Left ventricle myocardium superior (tissue), 1 donor: ENCODE measurements around the gene CRB3. TPM values are rescaled to one million over a fixed set of nuclear protein-coding genes. Genes with fewer than 3 reads are reported as not detected.

Experiments
- ATAC-seq: fragments of 200-7000 bp; cut with Tn5 transposase; one replicate; pipeline ENCODE4 v1.9.1; 2020; ENCODE audit warnings: mild to moderate bottlenecking, moderate library complexity
- DNase-seq: peaks from one replicate; pipeline ENCODE4 v3.0.0-alpha.2; 2020
- intact Hi-C: fragments of 100-400 bp; cut with micrococcal nuclease; formaldehyde crosslinking; loops from one replicate; pipeline ENCODE4 v1.11.0; 2022
- microRNA-seq: library from miRNA; unstranded; fragments of <30 nt; microRNA quantifications from one replicate; pipeline ENCODE4 v1.2.0, GENCODE V29; 2020; ENCODE audit warnings: borderline number of aligned reads
- total RNA-seq: library from RNA; stranded (reverse); fragmentation: NEBNext Ultra II Directional; extraction: Animal tissue kit (Norgen Biotek cat#: 25700); gene quantifications from one replicate; pipeline ENCODE4 v1.2.1, GENCODE V29; 2021
- donor health status: DM: no; HTN: yes; CAD: no; lungs with severe emphysema.

CRB3 gene
- total RNA-seq, 1 donor from 2014 or later, result not detected

DNA sequence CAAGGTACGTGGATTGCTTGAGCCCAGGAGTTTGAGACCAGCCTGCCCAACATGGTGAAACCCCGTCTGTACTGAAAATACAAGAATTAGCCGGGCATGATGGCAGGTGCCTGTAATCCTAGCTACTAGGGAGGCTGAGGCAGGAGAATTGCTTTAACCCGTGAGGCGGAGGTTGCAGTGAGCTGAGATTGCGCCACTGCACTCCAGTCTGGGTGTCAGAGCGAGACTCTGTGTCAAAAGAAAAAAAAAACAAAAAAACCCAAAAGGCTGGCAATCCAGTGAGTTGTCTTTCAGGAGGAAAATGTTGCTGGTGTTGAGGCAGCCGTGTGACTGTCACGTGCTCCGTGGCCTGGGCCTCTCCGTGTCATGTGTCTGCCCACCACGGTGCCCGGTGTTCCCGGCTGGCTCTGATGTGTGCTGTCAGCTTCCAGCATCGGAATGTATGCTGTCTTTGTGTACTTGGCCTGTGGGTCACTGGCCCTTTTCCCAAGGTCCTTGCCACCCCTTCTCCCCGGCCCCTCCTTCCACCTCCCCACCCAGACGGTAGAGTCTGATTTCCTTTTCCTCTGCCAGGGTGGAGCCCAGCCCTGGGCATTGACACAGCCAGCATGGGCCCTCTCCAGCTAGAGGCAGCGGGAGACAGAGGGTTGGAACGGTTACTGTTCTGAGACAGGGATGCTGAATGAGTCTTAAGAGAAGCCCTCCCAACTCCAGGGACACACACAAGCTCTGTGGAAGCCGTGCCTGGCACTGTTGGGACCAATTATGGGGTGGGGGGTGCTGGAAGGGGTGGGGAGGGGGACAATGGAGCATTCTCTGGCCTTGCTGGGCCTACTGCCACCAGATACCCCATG lies 45.3 kb downstream of the CRB3 start:
- ATAC-seq (peak; percentile 80), DNase-seq (peak; percentile 42)
- intact Hi-C loops, result no loop called here

GRCh38 chr19:6510618-6511017 lies 46.5 kb downstream of the CRB3 start:
- ATAC-seq (no peak), DNase-seq (no peak)
- intact Hi-C loops, result no loop called here

DNA sequence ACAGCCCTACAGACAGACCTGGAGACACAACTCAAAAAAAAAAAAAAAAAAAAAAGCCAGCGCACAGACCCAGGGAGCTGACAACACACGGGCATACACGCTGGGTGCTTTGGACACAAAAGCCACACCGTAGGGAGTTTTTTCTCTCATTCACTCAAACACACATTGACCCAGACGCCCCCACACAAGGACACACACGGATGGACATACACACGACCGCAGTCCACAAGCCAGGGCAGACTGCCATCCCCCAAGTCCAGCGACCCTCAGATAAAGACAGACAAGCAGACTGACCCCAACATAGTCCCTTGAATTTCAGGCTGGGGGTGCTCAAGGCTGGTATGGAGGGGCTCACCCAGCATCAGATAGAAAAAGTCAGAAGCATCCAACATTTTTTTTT lies 50.0 kb downstream of the CRB3 start:
- intact Hi-C loops, result no loop called here
- ATAC-seq (no peak), DNase-seq (no peak)

GRCh38 chr19:6514926-6515544 lies 51.0 kb downstream of the CRB3 start:
- DNase-seq, result no peak
- no peak for ATAC-seq
- intact Hi-C loops, result no loop called here

- DNase-seq (peak; percentile 94), ATAC-seq (peak; percentile 94)
- intact Hi-C loops, result no loop called here
These were observed 52.1 kb downstream of the CRB3 start for GRCh38 chr19:6516018-6516658.

Small RNA genes lying within 50 kb of the gene (microRNA-seq; reads per million reads assigned to microRNA genes)
- not detected for gene MIR3940

Other genes starting within 250 kb of the CRB3 start
- gene MLLT1, start 184.3 kb upstream of the CRB3 start, total RNA-seq, result 45.8 TPM
- not detected for gene ACER1, start 130.7 kb upstream of the CRB3 start, total RNA-seq
- 66.0 TPM for gene CLPP, start 102.7 kb upstream of the CRB3 start, total RNA-seq
- gene ALKBH7, start 91.5 kb upstream of the CRB3 start, total RNA-seq, result 139 TPM
- gene PSPN, start 88.3 kb upstream of the CRB3 start, total RNA-seq, result 1.2 TPM
- gene GTF2F1, start 71.1 kb upstream of the CRB3 start, total RNA-seq, result 30.9 TPM
- 103 TPM for gene KHSRP, start 39.5 kb upstream of the CRB3 start, total RNA-seq
- gene SLC25A41, start 30.5 kb upstream of the CRB3 start, total RNA-seq, result 0.25 TPM
- 110 TPM for gene SLC25A23, start 4.5 kb upstream of the CRB3 start, total RNA-seq
- gene DENND1C, start 17.5 kb downstream of the CRB3 start, total RNA-seq, result 0.87 TPM
- gene TUBB4A, start 38.0 kb downstream of the CRB3 start, total RNA-seq, result 2.8 TPM
- gene TNFSF9, start 66.8 kb downstream of the CRB3 start, total RNA-seq, result 1.0 TPM
- not detected for gene CD70, start 126.9 kb downstream of the CRB3 start, total RNA-seq
- gene TNFSF14, start 205.9 kb downstream of the CRB3 start, total RNA-seq, result 1.5 TPM